DMS153 treated with DMSO at 0.1 percent for 48 hours (cell line): ENCODE results near the gene SLC22A13.
"Not testable (repeated sequence)": the region's sequence is repeated elsewhere in the genome, so short reads cannot be mapped to it uniquely, and the experiment has no call there.

Source experiments
- DNase-seq: peaks from one replicate; lab custom pipeline; 2025; ENCODE audit not compliant: unreplicated experiment; lab: John Stamatoyannopoulos, UW

The SLC22A13 gene

GRCh38 chr3:38264353-38264771 is 1.2 kb upstream of the SLC22A13 start:
- DNase-seq: no peak

GRCh38 chr3:38264779-38265178 is 833 bp upstream of the SLC22A13 start:
- no peak for DNase-seq

GRCh38 chr3:38266810-38267209 is 1.2 kb downstream of the SLC22A13 start:
- DNase-seq: no peak

- no peak for DNase-seq
These were observed 2.0 kb downstream of the SLC22A13 start for GRCh38 chr3:38267662-38268061.

GRCh38 chr3:38268087-38268486 is 2.5 kb downstream of the SLC22A13 start:
- no peak for DNase-seq

GRCh38 chr3:38268522-38268921 is 2.9 kb downstream of the SLC22A13 start:
- DNase-seq: no peak

GRCh38 chr3:38270606-38271005 is 5.0 kb downstream of the SLC22A13 start:
- DNase-seq: no peak

- DNase-seq: no peak
These were observed 5.9 kb downstream of the SLC22A13 start for GRCh38 chr3:38271553-38271952.

- DNase-seq: no peak
These were observed 9.4 kb downstream of the SLC22A13 start for GRCh38 chr3:38274864-38275649.

- no peak for DNase-seq
These were observed 10.0 kb downstream of the SLC22A13 start for GRCh38 chr3:38275658-38276057.

- no peak for DNase-seq
These were observed 10.7 kb downstream of the SLC22A13 start for GRCh38 chr3:38276081-38276916.

GRCh38 chr3:38276917-38277630 is 11.5 kb downstream of the SLC22A13 start:
- DNase-seq: no peak

GRCh38 chr3:38278841-38279240 is 13.2 kb downstream of the SLC22A13 start:
- no peak for DNase-seq

GRCh38 chr3:38281895-38282686 is 16.5 kb downstream of the SLC22A13 start, which contains the start of gene SLC22A14:
Gene SLC22A14, plus strand, starts transcription at chr3:38282294. Its CDS starts 23,733 bp downstream, at chr3:38306027.
- DNase-seq: no peak

GRCh38 chr3:38283810-38284755 is 18.5 kb downstream of the SLC22A13 start:
- DNase-seq: no peak

- DNase-seq: no peak
These were observed 19.1 kb downstream of the SLC22A13 start for GRCh38 chr3:38284756-38285150.

- DNase-seq: not testable (repeated sequence)
These were observed 23.9 kb downstream of the SLC22A13 start for GRCh38 chr3:38289286-38290217.

GRCh38 chr3:38297053-38297452 is 31.4 kb downstream of the SLC22A13 start:
- DNase-seq: not testable (repeated sequence)
